NCI-H460 (cell line): Measurements from ENCODE around the gene FAM81A. TPM values are rescaled to one million over a fixed set of nuclear protein-coding genes. Genes with fewer than 3 reads are reported as not detected.
A peak's percentile ranks its signal among the peaks of the same experiment; 100 is the strongest.
"Not testable (repeated sequence)": the region's sequence is repeated elsewhere in the genome, so short reads cannot be mapped to it uniquely, and the experiment has no call there.

Experiments used
- DNase-seq: peaks from one replicate; pipeline ENCODE4 v3.0.0-alpha.2; 2016; ENCODE audit warnings: low read depth; ENCODE audit errors: extremely low read depth
- polyA plus RNA-seq: library from polyadenylated mRNA; depleted of rRNA; stranded (reverse); fragments of >200 nt; gene quantifications from 2 replicates; pipeline ENCODE4 v1.2.3, GENCODE V29; 2014; cell fraction: nucleus; rRNA removed
- total RNA-seq: library from RNA; depleted of rRNA; stranded (reverse); fragments of >200 nt; shearing (Covaris generic); gene quantifications from 2 replicates; pipeline ENCODE4 v1.2.3, GENCODE V29; 2014; rRNA removed

The FAM81A gene
- 0.92 and 2.1 TPM in 2 replicates for total RNA-seq
- 1.9 and 4.1 TPM in 2 replicates for polyA plus RNA-seq

GRCh38 chr15:59437817-59438624, at the start of gene FAM81A:
Gene FAM81A (plus strand): TSS chr15:59438186. CDS start chr15:59458627, 20,441 bp downstream.
- DNase-seq: peak; percentile 47

GRCh38 chr15:59388670-59389069, 49.3 kb upstream of the FAM81A start:
- no peak for DNase-seq

- no peak for DNase-seq
Observed at GRCh38 chr15:59392299-59392698, 45.7 kb upstream of the FAM81A start.

GRCh38 chr15:59394166-59394661, 43.8 kb upstream of the FAM81A start:
- DNase-seq: no peak

GRCh38 chr15:59396211-59396610, 41.8 kb upstream of the FAM81A start:
- DNase-seq: no peak

- no peak for DNase-seq
Observed at GRCh38 chr15:59396679-59397078, 41.3 kb upstream of the FAM81A start.

GRCh38 chr15:59398220-59398619, 39.8 kb upstream of the FAM81A start:
- DNase-seq: no peak

- DNase-seq: no peak
Observed at GRCh38 chr15:59399465-59400102, 38.4 kb upstream of the FAM81A start.

GRCh38 chr15:59400103-59400813, 37.7 kb upstream of the FAM81A start:
- no peak for DNase-seq

- not testable (repeated sequence) for DNase-seq
Observed at GRCh38 chr15:59401051-59401823, 36.7 kb upstream of the FAM81A start.

GRCh38 chr15:59401824-59402569, 36.0 kb upstream of the FAM81A start:
- DNase-seq: no peak

GRCh38 chr15:59405079-59405478, 32.9 kb upstream of the FAM81A start:
- DNase-seq: no peak

GRCh38 chr15:59406446-59406845, 31.5 kb upstream of the FAM81A start:
- no peak for DNase-seq

- no peak for DNase-seq
Observed at GRCh38 chr15:59407946-59408345, 30.0 kb upstream of the FAM81A start.

GRCh38 chr15:59410391-59410896, 27.5 kb upstream of the FAM81A start:
- no peak for DNase-seq

- DNase-seq: no peak
Observed at GRCh38 chr15:59413577-59413976, 24.4 kb upstream of the FAM81A start.

- no peak for DNase-seq
Observed at GRCh38 chr15:59416816-59417215, 21.2 kb upstream of the FAM81A start.

- no peak for DNase-seq
Observed at GRCh38 chr15:59419170-59419569, 18.8 kb upstream of the FAM81A start.

- no peak for DNase-seq
Observed at GRCh38 chr15:59420108-59420507, 17.9 kb upstream of the FAM81A start.
